Measurements from ENCODE around the gene TDO2.
"Not testable (repeated sequence)": the region's sequence is repeated elsewhere in the genome, so short reads cannot be mapped to it uniquely, and the experiment has no call there.

TDO2 gene

DNA sequence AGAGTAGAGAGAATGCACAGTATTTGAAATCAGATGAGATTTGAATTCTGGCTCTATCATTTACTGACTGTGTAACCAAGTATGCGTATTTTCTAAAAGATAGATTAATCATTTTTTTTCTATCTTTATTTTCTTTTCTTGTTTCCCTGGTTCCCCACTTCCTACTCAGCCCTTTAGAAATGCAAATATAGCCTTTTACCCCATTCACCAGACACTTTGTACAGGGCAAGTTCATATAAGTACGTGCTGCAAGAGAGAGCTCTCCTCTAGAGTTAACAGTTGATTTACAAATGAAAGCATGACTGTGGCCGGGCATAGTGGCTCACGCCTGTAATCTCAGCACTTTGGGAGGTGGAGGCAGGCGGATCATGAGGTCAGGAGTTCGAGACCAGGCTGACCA is 17.8 kb upstream of the TDO2 start:
- TF ChIP-seq POLR2AphosphoS5 (IDR thresholded peaks at IDR 0.05; ENCODE audit: low read depth, low read length) (no peak), POU2F2 (IDR thresholded peaks at IDR 0.05; ENCODE audit: low read depth, low read length) (no peak), TAF1 (IDR thresholded peaks at IDR 0.05; ENCODE audit: low read depth, low read length) (no peak), POLR2A (IDR thresholded peaks at IDR 0.05; ENCODE audit: low read depth, low read length) (no peak), SPI1 (IDR thresholded peaks at IDR 0.05; ENCODE audit: low read depth, low read length) (no peak), PAX5 (IDR thresholded peaks at IDR 0.05; ENCODE audit: insufficient read depth, low read length, severe bottlenecking) (no peak)
- DNase-seq (ENCODE audit: insufficient read length, low spot score) (no peak), FAIRE-seq (no peak)

DNA sequence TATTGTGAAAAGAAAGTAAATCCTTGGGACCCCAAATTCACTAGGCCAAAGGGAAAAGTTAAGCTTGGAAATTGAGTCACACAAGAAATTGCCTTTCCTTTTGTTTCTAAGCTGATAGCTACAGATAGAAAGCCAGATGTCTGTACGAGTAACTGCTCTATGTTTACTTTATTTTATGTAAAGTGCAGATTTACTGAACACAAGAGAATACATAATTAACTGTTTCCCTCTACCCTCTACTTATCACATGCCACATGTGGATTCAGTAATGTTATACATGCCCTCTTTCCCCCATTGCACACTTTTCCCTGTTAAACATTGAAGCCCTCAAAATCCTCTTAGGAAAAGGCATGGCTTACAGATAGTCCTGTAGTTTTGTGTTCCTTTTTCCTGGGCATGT is 16.5 kb upstream of the TDO2 start:
- FAIRE-seq (no peak), DNase-seq (ENCODE audit: insufficient read length, low spot score) (no peak)
- TF ChIP-seq SPI1 (IDR thresholded peaks at IDR 0.05; ENCODE audit: low read depth, low read length) (no peak), POLR2A (IDR thresholded peaks at IDR 0.05; ENCODE audit: low read depth, low read length) (no peak), TAF1 (IDR thresholded peaks at IDR 0.05; ENCODE audit: low read depth, low read length) (no peak), POU2F2 (IDR thresholded peaks at IDR 0.05; ENCODE audit: low read depth, low read length) (no peak), PAX5 (IDR thresholded peaks at IDR 0.05; ENCODE audit: insufficient read depth, low read length, severe bottlenecking) (no peak), POLR2AphosphoS5 (IDR thresholded peaks at IDR 0.05; ENCODE audit: low read depth, low read length) (no peak)

DNA sequence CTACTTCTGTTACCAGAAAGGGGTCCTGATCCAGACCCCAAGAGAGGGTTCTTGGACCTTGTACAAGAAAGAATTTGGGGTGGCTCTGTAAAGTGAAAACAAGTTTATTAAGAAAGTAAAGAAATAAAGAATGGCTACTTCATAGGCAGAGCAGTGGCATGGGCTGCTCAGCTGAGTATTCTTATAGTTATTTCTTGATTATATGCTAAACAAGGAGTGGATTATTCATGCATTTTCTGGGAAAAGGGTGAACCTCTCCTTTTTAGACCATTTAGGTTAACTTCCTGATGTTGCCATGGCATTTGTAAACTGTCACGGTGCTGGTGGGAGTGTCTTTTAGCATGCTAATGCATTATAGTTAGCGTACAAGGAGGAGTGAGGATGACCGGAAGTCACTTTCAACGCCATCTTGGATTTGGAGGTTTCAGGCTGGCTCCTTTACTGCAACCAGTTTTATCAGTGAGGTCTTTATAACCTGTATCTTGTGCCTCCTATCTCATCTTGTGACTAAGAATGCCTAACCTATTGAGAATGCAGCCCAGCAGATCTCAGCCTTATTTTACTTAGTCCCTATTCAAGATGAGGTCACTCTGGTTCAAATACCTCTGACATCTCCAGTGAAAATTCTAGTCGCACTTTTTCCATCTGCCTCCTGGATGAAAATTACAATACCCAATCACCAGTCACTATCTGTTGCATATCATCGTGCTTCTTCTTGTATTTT is 15.5 kb upstream of the TDO2 start:
- TF ChIP-seq PAX5 (IDR thresholded peaks at IDR 0.05; ENCODE audit: insufficient read depth, low read length, severe bottlenecking) (no peak), POU2F2 (IDR thresholded peaks at IDR 0.05; ENCODE audit: low read depth, low read length) (no peak), POLR2A (IDR thresholded peaks at IDR 0.05; ENCODE audit: low read depth, low read length) (no peak), POLR2AphosphoS5 (IDR thresholded peaks at IDR 0.05; ENCODE audit: low read depth, low read length) (no peak)
- DNase-seq (ENCODE audit: insufficient read length, low spot score) = no peak
- no peak for FAIRE-seq

DNA sequence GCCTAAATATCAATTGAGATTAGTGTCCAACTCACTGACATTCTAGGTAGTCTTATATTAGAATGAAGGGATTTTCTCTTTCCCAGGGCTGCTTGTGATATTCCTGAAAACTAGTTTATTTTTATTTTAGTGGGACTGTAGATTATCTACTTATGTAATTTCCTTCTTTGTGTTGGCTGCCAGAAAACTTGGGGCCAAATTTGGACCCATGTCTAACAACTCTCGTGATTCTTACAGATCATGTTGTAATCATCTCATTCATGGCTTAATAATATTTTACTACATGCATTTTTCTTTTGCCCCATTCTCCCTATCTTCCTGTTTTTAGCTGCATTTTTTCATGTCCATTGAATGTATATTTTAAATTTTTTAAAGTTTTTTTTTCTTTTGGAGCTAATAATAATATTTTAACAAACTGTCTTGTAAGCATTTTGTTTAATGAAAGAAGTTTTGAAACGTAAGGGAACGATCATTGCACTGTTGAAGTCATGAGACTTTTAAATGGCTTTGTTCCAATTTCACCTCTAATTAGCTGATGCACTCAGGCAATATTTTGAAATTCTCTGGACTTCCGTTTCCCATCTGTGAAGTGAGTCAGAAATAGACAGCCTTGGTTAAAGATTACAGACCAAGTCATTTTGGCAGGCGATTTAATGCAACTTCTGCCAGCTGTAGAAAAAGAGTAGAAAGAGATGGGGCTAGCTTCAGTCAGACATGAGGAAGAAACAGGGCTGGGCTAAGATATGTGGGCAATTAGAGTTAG is 14.3 kb upstream of the TDO2 start:
- FAIRE-seq (no peak), DNase-seq (ENCODE audit: insufficient read length, low spot score) (no peak)
- no peak for TF ChIP-seq POLR2AphosphoS5 (IDR thresholded peaks at IDR 0.05; ENCODE audit: low read depth, low read length)
- no peak for TF ChIP-seq POLR2A (IDR thresholded peaks at IDR 0.05; ENCODE audit: low read depth, low read length)
- TF ChIP-seq POU2F2 (IDR thresholded peaks at IDR 0.05; ENCODE audit: low read depth, low read length) = no peak

DNA sequence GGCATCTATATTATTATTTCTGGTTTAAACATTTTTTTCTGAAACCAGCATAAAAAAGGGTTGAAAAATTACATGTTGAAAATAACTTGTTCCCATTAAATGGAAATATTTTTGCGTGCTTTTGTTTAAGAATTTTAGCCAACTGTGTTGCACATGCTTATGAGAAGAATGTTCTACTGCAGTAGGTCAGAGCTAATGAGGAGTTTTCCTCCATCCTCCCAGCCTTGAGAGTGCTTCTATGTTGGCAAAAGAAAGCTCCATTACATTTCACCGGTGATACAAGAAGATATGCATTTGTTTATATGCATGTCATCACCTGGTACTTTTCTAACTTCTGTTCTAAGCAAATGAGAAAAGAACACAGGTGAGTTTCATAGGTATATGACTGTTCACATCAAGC is 13.6 kb upstream of the TDO2 start:
- DNase-seq (ENCODE audit: insufficient read length, low spot score) (no peak), FAIRE-seq (no peak)
- TF ChIP-seq POLR2AphosphoS5 (IDR thresholded peaks at IDR 0.05; ENCODE audit: low read depth, low read length) (no peak), TAF1 (IDR thresholded peaks at IDR 0.05; ENCODE audit: low read depth, low read length) (no peak), SPI1 (IDR thresholded peaks at IDR 0.05; ENCODE audit: low read depth, low read length) (no peak), POU2F2 (IDR thresholded peaks at IDR 0.05; ENCODE audit: low read depth, low read length) (no peak)

DNA sequence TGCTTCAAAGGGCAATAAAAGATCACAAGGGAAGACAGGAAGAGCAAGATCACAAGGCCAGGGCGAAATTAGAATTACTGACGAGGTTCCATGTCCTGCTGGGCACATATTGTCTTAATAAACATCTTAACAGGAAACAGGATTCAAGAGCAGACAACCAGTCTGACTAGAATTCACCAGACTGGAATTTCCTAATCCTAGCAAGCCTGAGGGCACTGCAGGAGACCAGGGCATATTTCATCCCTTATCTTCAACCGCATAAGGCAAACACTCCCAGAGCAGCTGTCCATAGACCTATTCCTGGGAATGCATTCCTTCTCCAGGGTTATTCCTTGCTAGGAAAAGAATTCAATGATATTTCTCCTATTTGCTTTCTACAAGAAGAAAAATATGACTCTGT is 12.4 kb upstream of the TDO2 start:
- DNase-seq (ENCODE audit: insufficient read length, low spot score) (no peak), FAIRE-seq (no peak)
- TF ChIP-seq POLR2A (IDR thresholded peaks at IDR 0.05; ENCODE audit: low read depth, low read length) (no peak), POLR2AphosphoS5 (IDR thresholded peaks at IDR 0.05; ENCODE audit: low read depth, low read length) (no peak), SPI1 (IDR thresholded peaks at IDR 0.05; ENCODE audit: low read depth, low read length) (no peak), TAF1 (IDR thresholded peaks at IDR 0.05; ENCODE audit: low read depth, low read length) (no peak), POU2F2 (IDR thresholded peaks at IDR 0.05; ENCODE audit: low read depth, low read length) (no peak), PAX5 (IDR thresholded peaks at IDR 0.05; ENCODE audit: insufficient read depth, low read length, severe bottlenecking) (no peak)

DNA sequence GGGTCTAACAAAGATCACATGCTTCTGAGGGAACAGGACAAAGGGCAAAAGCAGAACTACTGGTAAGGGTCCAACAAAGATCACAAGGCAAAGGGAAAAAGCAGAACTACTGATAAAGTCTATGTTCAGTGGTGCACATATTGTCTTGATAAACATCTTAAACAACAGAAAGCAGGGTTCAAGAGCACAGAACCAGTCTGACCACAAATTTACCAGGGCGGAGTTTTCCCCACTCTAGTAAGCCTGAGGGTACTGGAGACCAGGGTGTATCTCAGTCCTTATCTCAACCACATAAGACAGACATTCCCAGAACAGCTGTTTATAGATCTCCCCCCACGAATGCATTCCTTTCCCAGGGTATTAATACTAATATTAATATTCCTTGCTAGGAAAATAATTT is 5.1 kb upstream of the TDO2 start:
- not testable (repeated sequence) for DNase-seq (ENCODE audit: insufficient read length, low spot score); FAIRE-seq

DNA sequence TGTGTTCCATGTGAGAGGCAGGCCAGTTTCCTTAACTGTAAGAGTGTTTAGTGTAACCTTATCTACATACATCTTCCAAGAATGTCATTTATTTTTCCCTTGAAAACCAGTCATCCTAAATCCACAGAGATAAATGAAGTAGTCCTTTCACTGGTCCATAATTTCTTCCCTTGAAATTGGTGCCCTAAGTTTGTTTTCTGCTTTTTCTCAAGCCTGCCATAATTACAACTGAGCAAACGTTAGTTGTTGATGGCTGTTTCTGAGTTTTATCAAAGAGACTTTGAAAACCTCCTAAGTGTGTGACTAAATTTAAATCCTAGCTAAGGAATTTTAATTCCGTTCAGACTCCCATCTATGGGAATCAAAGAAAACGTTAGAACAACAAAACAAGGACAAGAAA is 3.6 kb upstream of the TDO2 start:
- DNase-seq (ENCODE audit: insufficient read length, low spot score) (no peak), FAIRE-seq (no peak)
- TF ChIP-seq POU2F2 (IDR thresholded peaks at IDR 0.05; ENCODE audit: low read depth, low read length) (no peak), PAX5 (IDR thresholded peaks at IDR 0.05; ENCODE audit: insufficient read depth, low read length, severe bottlenecking) (no peak), SPI1 (IDR thresholded peaks at IDR 0.05; ENCODE audit: low read depth, low read length) (no peak), POLR2A (IDR thresholded peaks at IDR 0.05; ENCODE audit: low read depth, low read length) (no peak), POLR2AphosphoS5 (IDR thresholded peaks at IDR 0.05; ENCODE audit: low read depth, low read length) (no peak)

DNA sequence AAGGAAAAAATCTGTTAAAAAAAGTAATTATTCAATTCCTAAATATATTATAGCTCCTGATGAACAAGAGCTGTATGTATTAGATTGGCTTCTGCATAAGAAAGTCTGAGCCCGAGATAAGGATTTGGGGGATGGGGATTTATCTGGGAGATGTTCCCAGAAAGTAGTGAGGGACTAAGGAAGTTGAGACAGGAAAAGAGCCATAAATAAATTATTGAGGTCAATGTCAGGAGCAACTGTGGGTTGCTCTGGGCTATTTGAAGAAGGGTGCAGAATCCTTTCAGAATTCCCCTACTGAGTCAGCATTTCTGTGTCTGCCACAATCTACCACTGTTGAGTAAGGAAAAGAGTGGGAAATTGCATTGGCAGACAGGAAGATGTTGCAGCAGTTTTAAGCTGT is 3.1 kb upstream of the TDO2 start:
- FAIRE-seq = no peak
- TF ChIP-seq POLR2A (IDR thresholded peaks at IDR 0.05; ENCODE audit: low read depth, low read length) (no peak), TAF1 (IDR thresholded peaks at IDR 0.05; ENCODE audit: low read depth, low read length) (no peak), SPI1 (IDR thresholded peaks at IDR 0.05; ENCODE audit: low read depth, low read length) (no peak), POLR2AphosphoS5 (IDR thresholded peaks at IDR 0.05; ENCODE audit: low read depth, low read length) (no peak), POU2F2 (IDR thresholded peaks at IDR 0.05; ENCODE audit: low read depth, low read length) (no peak), PAX5 (IDR thresholded peaks at IDR 0.05; ENCODE audit: insufficient read depth, low read length, severe bottlenecking) (no peak)
- no peak for DNase-seq (ENCODE audit: insufficient read length, low spot score)

DNA sequence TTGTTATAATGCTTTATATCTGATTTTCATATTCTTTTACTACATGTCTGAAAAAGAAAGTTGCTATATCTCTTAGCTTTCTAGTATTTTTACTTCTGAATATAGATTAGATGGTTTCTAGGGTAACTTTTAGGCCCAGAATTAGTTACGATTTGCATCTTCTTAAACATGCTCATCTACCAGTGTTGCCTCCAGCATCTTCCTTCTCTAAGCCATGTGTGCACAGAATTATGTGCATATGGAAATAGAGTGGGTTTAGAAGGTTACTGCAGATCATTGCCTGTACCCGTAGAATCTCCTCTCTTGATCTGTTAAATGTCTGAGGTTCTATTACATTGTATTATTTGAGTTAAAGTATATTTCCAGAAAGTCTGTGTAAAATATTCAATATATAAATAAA is 2.5 kb upstream of the TDO2 start:
- FAIRE-seq (no peak), DNase-seq (ENCODE audit: insufficient read length, low spot score) (no peak)
- TF ChIP-seq POLR2AphosphoS5 (IDR thresholded peaks at IDR 0.05; ENCODE audit: low read depth, low read length) = no peak
- TF ChIP-seq TAF1 (IDR thresholded peaks at IDR 0.05; ENCODE audit: low read depth, low read length) = no peak
- no peak for TF ChIP-seq POLR2A (IDR thresholded peaks at IDR 0.05; ENCODE audit: low read depth, low read length)
- no peak for TF ChIP-seq SPI1 (IDR thresholded peaks at IDR 0.05; ENCODE audit: low read depth, low read length)
- no peak for TF ChIP-seq PAX5 (IDR thresholded peaks at IDR 0.05; ENCODE audit: insufficient read depth, low read length, severe bottlenecking)
- TF ChIP-seq POU2F2 (IDR thresholded peaks at IDR 0.05; ENCODE audit: low read depth, low read length) = no peak
